Stimulated activated CD8-positive, alpha-beta memory T cell treated with anti-CD3 and anti-CD28 coated beads, Interleukin-2, amount 100 ng/mL, for 1 hour (primary cell): ENCODE results near the gene SYMPK.

ENCODE experiments used
- DNase-seq, 2 donors: peaks; one replicate each; pipeline ENCODE4 v3.0.0-alpha.2; 2020; ENCODE audit warnings: low read depth in 2 of 2

SYMPK gene

DNA sequence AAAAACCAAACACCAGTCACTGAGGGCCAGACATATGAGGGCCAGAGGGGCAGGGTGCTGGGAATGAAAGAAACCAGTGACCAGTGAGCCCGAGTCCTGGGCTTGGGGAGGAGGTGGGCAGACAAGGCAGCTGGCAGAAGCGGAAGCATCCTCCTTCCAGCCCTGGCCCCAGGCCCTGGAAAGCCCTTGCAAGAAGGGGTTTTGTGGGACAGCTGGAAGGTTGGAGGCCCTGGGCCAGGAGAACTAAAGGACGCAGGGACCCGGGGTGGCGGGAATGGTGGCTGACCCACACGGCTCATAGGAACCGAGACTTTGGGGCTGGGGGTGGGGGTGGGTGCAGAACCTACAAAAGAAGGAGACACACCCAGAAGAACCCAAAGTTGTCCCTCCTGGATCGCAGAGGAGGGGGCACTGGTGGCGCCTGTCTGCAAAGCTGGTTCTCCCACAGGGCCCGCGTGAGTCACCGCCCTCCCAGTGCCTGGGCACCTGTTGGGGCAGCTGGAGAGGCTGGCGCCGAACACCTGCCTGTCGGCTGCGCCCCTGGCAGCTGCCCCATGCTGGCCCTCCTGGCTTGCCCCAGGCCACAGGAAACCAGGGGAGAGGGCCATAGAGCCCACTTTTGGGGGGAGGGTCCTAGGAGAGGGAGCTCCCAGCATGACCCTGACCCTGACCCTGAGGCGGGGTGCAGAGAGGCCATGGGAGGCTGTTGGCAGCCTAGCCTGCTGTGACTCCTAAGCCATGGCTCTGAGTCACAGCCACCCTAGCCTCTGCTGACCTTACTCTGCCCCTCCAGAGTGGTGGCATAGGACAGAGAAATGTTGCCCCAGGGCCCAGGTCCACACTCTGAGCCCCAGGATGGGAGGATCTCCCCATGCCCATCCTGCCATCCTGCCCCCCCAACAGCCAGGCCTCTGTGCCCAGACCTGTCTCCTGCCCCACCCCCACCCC lies 81.5 kb downstream of the SYMPK start:
- no peak for DNase-seq

DNA sequence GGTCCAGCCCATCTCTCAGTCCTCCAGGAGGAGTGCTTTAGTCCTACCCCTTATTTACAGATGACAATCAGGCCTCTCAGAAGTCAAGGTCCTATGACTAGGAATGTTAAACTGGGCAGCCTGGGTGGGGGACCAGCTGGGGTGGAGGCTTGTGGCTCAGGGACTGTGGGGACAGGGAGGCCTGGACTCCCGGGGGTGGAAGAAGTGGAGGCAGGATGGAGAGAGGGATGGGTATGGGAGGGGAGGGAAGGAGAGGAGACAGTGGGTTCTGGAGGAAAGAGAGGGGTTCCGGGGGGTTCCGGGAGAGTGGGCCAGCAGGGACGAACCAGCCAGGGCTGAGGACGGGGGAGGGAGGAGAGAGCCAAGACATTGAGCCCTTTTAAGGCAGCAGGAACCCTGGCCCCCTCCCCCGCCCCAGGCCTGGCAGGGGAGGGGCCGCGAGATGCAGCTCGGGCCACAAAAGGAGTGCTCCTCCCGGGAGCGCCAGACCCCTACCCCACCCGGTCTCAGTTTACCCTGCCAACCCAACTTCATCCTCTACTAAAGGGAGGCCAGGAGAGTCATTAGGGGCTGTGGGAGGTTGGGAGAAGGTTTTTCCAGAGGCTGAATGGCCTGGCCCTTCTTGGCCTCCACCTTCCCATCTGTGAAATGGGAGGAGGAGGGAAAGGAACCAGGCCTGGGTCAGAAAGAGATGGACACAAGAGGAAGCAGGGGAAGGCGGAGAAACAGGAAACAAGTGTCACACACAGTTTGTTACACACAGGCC lies 82.3 kb downstream of the SYMPK start:
- DNase-seq = no peak

- DNase-seq = no peak
Observed at GRCh38 chr19:45780146-45780447, 82.8 kb downstream of the SYMPK start.

GRCh38 chr19:45779231-45780145 lies 83.5 kb downstream of the SYMPK start:
- peak; percentile 53 to 55 for DNase-seq

DNA sequence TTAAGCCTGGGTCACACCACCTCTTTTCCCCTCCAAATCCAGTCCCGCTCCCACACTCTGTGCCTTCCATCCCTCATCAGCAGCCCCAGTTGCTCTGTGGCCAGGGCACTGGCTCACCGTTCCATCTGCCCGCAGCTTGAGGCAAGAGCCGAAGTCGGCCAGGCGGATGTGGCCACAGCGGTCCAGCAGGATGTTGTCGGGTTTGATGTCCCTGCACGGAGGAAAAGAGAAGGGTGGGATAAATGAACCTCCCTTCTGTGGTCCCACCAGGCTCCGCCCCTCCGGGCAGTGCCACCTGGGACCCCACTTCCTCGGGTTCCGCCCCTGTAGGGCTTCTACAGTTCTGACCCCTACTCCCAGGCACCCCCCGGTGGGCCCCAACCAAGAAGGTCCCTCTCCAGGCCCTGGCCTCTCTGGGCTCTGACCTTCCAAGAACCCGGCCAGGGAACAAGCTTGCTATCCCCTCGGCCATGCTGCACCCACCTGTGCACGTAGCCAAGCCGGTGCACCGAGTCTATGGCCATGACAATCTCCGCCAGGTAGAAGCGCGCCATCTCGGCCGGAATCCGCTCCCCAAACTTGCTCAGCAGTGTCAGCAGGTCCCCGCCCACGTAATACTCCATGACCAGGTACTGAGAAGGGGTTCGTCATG lies 84.8 kb downstream of the SYMPK start:
- DNase-seq = no peak

DNA sequence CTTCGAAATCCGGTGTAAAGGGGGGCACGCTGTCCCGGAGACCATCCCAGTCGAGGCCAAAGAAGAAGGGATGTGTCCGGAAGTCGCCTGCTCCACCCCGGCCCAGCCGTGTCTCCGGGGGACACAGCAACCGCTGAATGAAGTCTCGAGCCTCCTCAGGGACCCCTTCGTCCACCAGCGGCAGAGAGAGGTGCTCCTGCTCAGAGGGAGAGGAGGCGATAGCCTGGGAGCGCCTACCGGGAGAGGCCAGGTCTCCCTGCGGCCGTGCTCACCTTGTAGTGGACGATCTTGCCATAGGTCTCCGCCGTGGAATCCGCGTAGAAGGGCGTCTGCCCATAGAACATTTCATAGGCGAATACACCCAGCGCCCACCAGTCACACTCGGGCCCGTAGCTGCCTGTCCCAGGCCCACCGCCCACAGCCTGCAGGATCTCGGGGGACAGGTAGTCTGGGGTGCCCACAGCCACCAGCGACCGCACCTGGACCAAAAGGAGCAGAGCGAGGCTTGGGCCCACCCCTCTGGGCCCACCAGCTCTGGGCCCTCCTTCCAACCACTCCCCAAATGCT lies 85.5 kb downstream of the SYMPK start:
- no peak for DNase-seq

DNA sequence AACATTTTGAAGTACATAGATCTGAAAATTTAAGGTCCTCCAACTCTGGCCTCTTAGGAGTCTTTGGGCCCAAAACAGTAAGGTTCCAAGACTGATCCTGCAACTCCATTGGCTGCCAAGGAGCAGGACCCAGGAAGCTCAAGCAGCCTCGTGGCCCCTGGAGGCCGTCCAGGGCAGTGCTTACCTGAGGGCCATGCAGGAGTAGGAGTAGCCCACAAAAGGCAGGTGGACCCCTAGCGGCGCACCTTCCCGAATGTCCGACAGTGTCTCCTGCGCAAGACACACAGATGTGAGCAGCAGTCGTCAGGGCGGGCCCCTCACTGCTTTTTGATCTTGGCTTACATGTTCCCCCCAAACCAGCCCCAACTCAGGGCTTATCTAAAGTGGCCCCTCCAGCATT lies 88.2 kb downstream of the SYMPK start:
- DNase-seq = no peak

DNA sequence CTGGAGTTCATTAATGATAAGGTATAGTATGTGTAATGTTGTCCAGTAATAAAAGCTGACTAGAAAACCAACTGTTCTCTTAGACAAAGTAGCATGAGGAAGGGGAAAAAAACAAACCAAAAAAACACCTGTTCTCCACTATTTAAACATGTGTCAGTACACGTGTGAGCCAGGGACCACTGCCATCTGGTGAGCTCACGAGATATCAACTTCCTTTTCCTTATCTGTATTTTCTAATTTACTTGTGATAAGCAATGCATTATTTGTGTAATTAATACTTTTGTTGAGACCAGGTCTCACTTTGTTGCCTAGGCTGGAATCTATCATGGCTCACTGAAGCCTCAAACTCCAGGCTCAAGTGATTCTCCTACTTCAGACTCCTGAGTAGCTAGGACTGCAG lies 89.6 kb downstream of the SYMPK start:
- no peak for DNase-seq

GRCh38 chr19:45772912-45773311 lies 90.0 kb downstream of the SYMPK start:
- DNase-seq = no peak

- DNase-seq = no peak
Observed at GRCh38 chr19:45772130-45772840, 90.7 kb downstream of the SYMPK start.

- no peak for DNase-seq
Observed at GRCh38 chr19:45771311-45771933, 91.5 kb downstream of the SYMPK start.

DNA sequence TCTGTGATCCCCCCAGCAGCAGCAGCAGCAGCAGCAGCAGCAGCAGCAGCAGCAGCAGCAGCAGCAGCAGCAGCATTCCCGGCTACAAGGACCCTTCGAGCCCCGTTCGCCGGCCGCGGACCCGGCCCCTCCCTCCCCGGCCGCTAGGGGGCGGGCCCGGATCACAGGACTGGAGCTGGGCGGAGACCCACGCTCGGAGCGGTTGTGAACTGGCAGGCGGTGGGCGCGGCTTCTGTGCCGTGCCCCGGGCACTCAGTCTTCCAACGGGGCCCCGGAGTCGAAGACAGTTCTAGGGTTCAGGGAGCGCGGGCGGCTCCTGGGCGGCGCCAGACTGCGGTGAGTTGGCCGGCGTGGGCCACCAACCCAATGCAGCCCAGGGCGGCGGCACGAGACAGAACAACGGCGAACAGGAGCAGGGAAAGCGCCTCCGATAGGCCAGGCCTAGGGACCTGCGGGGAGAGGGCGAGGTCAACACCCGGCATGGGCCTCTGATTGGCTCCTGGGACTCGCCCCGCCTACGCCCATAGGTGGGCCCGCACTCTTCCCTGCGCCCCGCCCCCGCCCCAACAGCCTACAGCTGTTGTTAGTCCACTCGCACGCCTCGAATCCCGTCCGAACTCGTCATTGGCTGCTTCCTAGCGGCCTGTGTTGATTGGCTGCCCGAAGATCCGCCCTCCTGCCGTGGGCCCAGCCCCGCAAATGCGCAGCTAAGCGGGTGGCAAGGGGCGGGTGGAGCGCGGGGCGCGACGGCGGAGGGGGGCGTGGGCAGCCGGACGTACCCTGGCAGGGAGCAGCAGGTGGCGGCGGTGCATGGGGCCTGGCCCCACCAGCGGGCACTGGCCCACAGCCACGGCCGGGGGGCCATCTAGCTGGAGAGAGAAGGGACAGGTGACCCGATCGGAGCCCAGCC lies 92.5 kb downstream of the SYMPK start:
- peak; percentile 83 to 89 for DNase-seq

DNA sequence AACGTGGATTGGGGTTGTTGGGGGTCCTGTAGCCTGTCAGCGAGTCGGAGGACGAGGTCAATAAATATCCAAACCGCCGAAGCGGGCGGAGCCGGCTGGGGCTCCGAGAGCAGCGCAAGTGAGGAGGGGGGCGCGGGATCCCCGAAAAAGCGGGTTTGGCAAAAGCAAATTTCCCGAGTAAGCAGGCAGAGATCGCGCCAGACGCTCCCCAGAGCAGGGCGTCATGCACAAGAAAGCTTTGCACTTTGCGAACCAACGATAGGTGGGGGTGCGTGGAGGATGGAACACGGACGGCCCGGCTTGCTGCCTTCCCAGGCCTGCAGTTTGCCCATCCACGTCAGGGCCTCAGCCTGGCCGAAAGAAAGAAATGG lies 93.1 kb downstream of the SYMPK start:
- DNase-seq = peak in 1 of 2 donors; percentile 34

DNA sequence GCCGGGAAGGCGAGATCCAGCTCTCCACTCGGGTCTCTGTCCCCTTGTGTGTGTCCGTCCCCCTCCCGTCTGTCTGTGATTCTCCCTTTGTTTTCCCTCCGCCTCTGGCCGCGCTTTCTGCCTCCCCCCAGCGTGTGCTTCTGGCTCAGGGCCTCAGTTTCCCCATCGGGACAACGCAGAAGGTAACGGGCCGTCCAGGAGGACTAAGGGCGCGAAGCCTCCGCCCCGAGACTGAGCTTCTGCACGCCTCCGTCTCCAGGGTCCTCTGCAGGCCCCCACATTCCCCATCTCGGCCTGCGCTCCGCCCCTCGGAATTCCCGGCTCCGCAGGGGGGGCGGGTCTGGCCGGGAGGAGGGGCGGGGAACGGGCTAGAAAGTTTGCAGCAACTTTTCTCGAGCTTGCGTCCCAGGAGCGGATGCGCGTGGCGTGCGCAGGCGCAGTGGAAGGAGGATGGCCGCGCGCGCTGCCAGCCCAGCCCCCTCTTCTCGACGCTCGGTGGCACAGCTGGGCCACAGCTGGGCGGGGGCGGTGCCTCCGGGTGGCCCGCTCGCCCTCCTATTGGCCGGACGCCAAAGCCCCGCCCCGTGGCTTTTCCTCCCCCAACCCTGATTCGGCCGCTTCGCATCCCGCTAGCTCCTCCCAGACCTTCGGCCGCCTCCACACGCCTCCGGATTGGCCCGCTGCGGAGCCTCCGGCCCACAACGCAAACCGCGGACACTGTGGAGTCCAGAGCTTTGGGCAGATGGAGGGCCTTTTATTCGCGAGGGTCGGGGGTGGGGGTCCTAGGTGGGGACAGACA lies 93.8 kb downstream of the SYMPK start, which contains the start of gene SIX5:
Gene SIX5 (minus strand): TSS at position 269 of the 799 bp plus-strand sequence. CDS start 408 bp downstream, outside the sequence.
- peak; percentile 81 to 88 for DNase-seq

- DNase-seq = no peak
Observed at GRCh38 chr19:45768655-45768983, 94.3 kb downstream of the SYMPK start.

- DNase-seq = no peak
Observed at GRCh38 chr19:45767881-45768654, 94.9 kb downstream of the SYMPK start.

- no peak for DNase-seq
Observed at GRCh38 chr19:45767410-45767880, 95.5 kb downstream of the SYMPK start.
